HG02885 (cell line): ENCODE measurements around the gene POLE.

Experiments
- ATAC-seq: cut with Tn5 transposase; IDR thresholded peaks from one replicate; pipeline ENCODE4 v1.9.1; 2021; ENCODE audit warnings: mild to moderate bottlenecking; ENCODE audit not compliant: unreplicated experiment, poor library complexity

The POLE gene

GRCh38 chr12:132689227-132689626, 2.1 kb upstream of the POLE start:
- ATAC-seq: no peak

GRCh38 chr12:132686825-132687210, 324 bp downstream of the POLE start:
- peak; percentile 24 for ATAC-seq

GRCh38 chr12:132685400-132685799, 1.7 kb downstream of the POLE start:
- no peak for ATAC-seq

DNA sequence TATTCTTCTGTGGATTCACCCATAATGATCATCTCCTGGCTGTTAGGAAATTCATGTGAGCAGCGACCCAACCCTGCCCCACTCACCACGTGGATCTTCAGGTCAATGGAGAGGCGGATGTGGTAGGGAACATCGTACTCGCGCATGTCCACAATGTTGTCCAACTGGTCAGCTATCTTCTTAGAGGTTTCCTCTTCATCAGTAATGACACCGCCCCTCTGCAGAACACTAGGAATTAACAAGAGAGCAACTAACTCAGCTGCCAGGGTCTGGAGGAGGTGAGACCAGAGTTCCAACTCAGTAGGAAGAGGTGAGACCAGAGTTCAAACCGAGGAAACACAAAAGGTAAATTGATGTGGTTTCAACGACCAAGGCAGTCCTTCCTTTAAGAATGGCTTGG, 9.7 kb downstream of the POLE start:
- no peak for ATAC-seq

- no peak for ATAC-seq
These were observed 11.2 kb downstream of the POLE start for GRCh38 chr12:132675757-132676432.

GRCh38 chr12:132674561-132674960, 12.6 kb downstream of the POLE start:
- no peak for ATAC-seq

DNA sequence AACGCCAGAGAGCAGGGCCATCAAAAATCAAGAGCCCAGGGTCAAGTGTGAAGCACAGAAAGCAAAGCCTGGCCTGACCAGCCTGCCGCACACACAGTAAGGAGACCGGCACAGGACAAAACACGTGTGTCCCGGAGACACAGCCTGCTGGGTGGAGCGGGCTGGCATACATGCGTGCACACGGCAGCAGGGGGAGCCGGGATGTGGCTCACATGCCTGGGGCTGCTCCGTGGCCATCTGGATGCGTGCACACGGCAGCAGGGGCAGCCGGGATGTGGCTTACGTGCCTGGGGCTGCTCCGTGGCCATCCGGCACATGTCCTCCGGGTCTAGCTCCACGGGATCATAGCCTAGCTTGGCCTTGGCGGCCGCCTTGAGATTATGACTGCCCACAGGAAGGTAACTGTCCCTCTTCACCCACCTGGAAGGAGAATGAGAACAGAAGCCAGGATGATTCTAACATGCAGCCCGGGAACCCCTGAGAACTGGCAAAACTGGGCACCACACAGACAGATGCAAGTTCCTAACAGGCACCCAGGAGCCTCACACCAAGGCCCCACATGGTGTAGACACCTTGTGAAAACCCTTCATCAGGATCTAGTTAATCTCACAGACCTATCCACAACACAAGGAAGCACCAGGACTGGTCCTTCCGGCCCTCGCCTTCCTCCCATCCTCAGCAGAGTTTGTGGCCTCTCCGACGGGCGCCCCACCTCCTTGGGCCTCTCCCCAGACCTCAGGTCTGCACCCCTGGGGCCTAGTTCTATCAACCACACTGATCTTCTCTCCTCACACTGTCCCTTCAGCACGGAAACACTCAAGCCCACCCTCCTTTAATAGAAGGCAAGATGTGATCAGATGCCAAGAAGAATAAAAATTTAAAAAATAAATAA, 13.6 kb downstream of the POLE start:
- no peak for ATAC-seq

GRCh38 chr12:132672678-132673077, 14.5 kb downstream of the POLE start:
- ATAC-seq: no peak

DNA sequence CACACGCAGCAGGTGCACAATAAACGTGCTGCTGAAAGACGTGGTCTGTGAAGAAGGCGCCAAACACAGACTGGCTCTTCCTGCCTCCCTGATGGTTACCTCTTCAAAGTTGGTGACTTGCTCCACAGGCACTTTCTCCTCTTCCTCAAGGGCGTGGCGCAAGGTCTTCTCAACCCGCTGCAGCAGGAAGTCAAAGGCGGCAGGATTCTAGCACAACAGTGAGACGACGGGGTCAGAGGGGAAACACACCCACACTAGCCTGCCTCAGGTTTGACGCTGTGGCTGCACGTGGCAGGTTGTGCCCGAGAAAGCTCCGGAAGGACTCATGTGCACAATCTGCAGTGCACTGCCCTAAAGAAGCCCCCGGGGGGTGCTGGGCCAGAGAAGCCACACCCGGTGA, 15.0 kb downstream of the POLE start:
- no peak for ATAC-seq

- ATAC-seq: no peak
These were observed 17.8 kb downstream of the POLE start for GRCh38 chr12:132669166-132669879.

DNA sequence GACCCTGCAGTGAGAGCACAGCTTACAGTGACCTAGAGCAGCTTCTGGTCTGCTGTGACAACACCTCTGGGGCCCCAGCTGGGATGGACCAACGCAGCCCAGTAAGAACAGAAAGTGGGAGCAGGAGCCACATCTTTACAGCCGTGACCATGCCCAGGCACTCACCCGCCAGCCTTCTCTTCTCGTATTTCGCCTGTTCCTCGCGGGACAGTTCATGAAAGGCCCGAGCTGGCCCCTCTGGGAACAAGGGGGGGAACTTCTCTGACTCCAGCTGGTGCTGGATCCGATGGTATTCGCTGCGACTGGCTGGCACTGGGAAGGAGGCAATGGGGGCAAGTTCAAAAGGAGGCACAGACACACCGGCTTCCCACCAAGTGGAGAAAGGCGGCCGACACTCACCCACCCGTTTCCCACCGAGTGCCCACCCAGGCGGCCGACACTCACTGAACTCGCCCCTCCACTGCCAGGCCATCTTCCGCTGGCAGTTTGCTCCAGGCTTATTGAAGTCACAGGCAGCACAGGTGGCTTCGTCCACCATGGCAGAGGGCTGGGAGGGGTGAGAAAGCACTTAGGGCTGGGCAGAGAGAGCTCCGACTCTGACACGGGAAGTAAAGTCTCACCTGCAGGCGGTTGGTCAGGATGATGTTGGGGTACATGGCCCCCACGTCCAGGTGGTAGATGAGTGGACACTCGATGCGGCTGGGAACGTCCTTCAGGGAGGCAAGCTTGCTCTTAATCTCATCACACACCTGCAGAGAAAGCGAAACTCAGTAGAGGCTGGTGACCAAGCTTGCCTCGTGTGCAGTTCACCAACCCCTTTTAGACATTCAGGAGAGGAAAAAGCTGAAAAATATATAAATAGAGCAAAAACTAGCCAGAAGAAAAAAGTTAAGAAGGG, 18.7 kb downstream of the POLE start:
- ATAC-seq: no peak

DNA sequence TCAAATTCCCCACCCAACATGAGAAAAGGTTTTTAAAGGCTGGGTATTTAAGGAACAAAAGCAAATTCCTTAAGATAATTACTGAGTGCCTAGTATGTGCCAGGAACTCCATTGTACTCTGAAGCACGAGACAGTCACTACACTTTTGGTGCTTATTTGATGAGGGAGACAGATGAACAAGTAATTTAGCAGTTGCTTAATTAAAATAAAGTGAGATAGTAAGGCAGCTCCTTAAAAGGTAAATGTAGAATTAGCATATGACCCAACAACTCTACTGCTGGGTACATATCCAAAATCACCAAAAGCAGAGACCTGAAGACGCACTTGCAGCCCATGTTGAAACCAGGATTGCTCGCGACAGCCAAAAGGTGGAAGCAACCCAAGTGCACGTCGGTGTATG, 21.3 kb downstream of the POLE start:
- no peak for ATAC-seq

DNA sequence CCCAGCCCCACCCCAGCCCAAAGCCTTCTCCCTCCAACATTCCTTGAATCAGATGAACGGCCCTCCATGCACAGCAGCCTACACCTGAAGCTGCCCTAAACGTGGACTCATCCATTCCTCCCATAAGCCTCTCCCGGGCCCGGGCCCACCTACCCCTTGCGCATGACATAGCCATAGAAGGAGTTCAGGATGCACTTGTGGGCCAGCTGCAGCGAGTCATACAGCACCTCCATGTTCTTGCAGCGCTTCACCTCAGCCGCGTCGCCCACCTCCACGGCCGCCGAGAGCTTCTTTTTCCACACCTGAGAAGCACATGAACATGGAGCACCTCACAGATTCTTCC, 22.0 kb downstream of the POLE start:
- no peak for ATAC-seq

- no peak for ATAC-seq
These were observed 22.7 kb downstream of the POLE start for GRCh38 chr12:132664206-132665148.

- ATAC-seq: no peak
These were observed 24.0 kb downstream of the POLE start for GRCh38 chr12:132662901-132663755.

GRCh38 chr12:132661972-132662371, 25.2 kb downstream of the POLE start:
- ATAC-seq: no peak

GRCh38 chr12:132660996-132661395, 26.1 kb downstream of the POLE start:
- ATAC-seq: no peak

DNA sequence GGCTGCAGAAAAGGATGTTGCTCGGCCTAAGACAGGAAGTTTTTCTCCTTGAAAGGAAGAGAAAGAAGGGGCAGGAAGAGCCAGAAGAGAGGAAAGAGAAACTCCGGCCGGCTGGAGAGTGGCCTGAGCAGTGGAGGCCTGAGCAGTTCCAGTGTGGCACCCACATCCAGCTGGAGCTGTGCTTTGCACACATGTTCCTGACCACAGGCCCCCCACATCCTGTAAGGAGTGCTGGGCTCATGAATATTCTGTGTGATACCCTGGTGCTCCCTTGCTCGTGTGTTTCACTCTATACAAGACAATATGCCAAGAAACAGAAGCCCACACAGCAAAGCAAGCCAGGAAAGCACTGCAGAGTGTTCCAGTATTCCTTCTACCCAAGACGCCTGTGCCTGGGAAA, 27.1 kb downstream of the POLE start:
- no peak for ATAC-seq
